GM10847 (cell line): Measurements from ENCODE around the gene GRID2.

Experiments used
- POLR2A ChIP-seq: IDR thresholded peaks from 2 replicates; pipeline ENCODE4 v1.6.1; 2011; ENCODE audit not compliant: insufficient read length; ENCODE audit errors: extremely low read depth

GRID2 gene

GRCh38 chr4:93771640-93772411 lies 1468.1 kb downstream of the GRID2 start:
- TF ChIP-seq POLR2A: no peak

GRCh38 chr4:93772858-93773257 lies 1469.1 kb downstream of the GRID2 start:
- no peak for TF ChIP-seq POLR2A

- no peak for TF ChIP-seq POLR2A
Observed at GRCh38 chr4:93775551-93775950, 1471.8 kb downstream of the GRID2 start.

- no peak for TF ChIP-seq POLR2A
Observed at GRCh38 chr4:93776386-93777080, 1472.8 kb downstream of the GRID2 start.

GRCh38 chr4:93777081-93777460 lies 1473.3 kb downstream of the GRID2 start:
- TF ChIP-seq POLR2A: no peak

GRCh38 chr4:93779228-93779627 lies 1475.5 kb downstream of the GRID2 start:
- no peak for TF ChIP-seq POLR2A

- no peak for TF ChIP-seq POLR2A
Observed at GRCh38 chr4:93780080-93780479, 1476.3 kb downstream of the GRID2 start.

- no peak for TF ChIP-seq POLR2A
Observed at GRCh38 chr4:93781198-93781597, 1477.4 kb downstream of the GRID2 start.

GRCh38 chr4:93786149-93786548 lies 1482.4 kb downstream of the GRID2 start:
- no peak for TF ChIP-seq POLR2A

- no peak for TF ChIP-seq POLR2A
Observed at GRCh38 chr4:93788712-93789111, 1484.9 kb downstream of the GRID2 start.

- TF ChIP-seq POLR2A: no peak
Observed at GRCh38 chr4:93791570-93792195, 1487.9 kb downstream of the GRID2 start.

GRCh38 chr4:93802045-93802444 lies 1498.3 kb downstream of the GRID2 start:
- TF ChIP-seq POLR2A: no peak

GRCh38 chr4:93809773-93810172 lies 1506.0 kb downstream of the GRID2 start:
- TF ChIP-seq POLR2A: no peak

GRCh38 chr4:93810340-93810992 lies 1506.7 kb downstream of the GRID2 start:
- TF ChIP-seq POLR2A: no peak

- no peak for TF ChIP-seq POLR2A
Observed at GRCh38 chr4:93813092-93813491, 1509.3 kb downstream of the GRID2 start.

- TF ChIP-seq POLR2A: no peak
Observed at GRCh38 chr4:93814141-93814540, 1510.4 kb downstream of the GRID2 start.
